BJ (cell line): ENCODE results near the gene BTD. TPM values are rescaled to one million over a fixed set of nuclear protein-coding genes. Genes with fewer than 3 reads are reported as not detected.

Source experiments
- CTCF ChIA-PET: fragments of 350-600 bp; formaldehyde crosslinking; extraction: SDS; loops from one replicate; lab custom pipeline; 2021; ENCODE audit warnings: antibody characterized with exemption, inconsistent platforms; lab: Yijun Ruan, JAX
- POLR2A ChIA-PET: fragments of 300-600 bp; sonication (Branson Sonifier 250); formaldehyde crosslinking; extraction: SDS; loops from one replicate; lab custom pipeline; 2021; ENCODE audit warnings: antibody characterized with exemption; lab: Charles Lee
- DNase-seq: peaks from one replicate; pipeline ENCODE4 v3.0.0-alpha.2; 2011; ENCODE audit warnings: low read depth
- H3K27me3 ChIP-seq: 2 replicates; pipeline ENCODE4 v1.6.0; 2011; ENCODE audit warnings: low read length; ENCODE audit not compliant: control insufficient read depth, insufficient read depth
- H3K36me3 ChIP-seq: 2 replicates; pipeline ENCODE4 v1.5.1; 2011; ENCODE audit warnings: low read length; ENCODE audit not compliant: control insufficient read depth, insufficient read depth
- H3K4me3 ChIP-seq: 2 replicates; pipeline ENCODE4 v1.5.1; 2011; ENCODE audit warnings: low read depth, mild to moderate bottlenecking, control low read depth, low read length
- polyA plus RNA-seq: library from polyadenylated mRNA; depleted of rRNA; stranded (reverse); fragments of >200 nt; gene quantifications from 2 replicates; pipeline ENCODE4 v1.2.3, GENCODE V29; 2011
- TF ChIP-seq, protein P1 (sequence below): IDR thresholded peaks from 2 replicates; pipeline ENCODE4 v1.5.1; 2011; ENCODE audit warnings: low read depth, mild to moderate bottlenecking, control low read depth, inconsistent platforms, low read length, moderate library complexity; ENCODE audit not compliant: insufficient read depth

The BTD gene
- polyA plus RNA-seq, 1 experiment: 24.8 TPM

DNA sequence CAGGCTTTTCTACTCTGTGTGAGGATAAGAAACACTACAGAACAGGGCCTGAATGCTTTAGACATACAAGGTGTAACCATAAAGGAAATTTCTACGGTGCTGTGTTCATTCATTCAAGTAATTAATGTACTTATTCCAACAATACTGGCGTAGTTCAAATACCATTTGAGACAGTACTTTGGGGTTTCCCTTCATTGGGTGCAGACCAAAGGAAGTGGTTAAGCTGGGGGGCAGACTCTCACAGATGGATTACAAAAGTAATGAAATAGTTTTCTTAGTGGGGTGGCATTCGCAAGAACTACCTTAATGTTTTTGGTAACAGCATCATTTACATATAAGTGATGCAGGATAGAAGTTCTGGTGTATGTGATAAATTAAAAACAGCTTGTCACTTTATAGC, 65.9 kb downstream of the BTD start:
- Histone ChIP-seq H3K36me3 (peaks cover 7% of the 10 kb centered on the region), H3K4me3 (no peak overlapping the region), H3K27me3 (no peaks in the 10 kb centered on the region)
- TF ChIP-seq, protein P1, sequence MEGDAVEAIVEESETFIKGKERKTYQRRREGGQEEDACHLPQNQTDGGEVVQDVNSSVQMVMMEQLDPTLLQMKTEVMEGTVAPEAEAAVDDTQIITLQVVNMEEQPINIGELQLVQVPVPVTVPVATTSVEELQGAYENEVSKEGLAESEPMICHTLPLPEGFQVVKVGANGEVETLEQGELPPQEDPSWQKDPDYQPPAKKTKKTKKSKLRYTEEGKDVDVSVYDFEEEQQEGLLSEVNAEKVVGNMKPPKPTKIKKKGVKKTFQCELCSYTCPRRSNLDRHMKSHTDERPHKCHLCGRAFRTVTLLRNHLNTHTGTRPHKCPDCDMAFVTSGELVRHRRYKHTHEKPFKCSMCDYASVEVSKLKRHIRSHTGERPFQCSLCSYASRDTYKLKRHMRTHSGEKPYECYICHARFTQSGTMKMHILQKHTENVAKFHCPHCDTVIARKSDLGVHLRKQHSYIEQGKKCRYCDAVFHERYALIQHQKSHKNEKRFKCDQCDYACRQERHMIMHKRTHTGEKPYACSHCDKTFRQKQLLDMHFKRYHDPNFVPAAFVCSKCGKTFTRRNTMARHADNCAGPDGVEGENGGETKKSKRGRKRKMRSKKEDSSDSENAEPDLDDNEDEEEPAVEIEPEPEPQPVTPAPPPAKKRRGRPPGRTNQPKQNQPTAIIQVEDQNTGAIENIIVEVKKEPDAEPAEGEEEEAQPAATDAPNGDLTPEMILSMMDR: no peak
- no peak for DNase-seq
- POLR2A ChIA-PET: no interaction called here
- CTCF ChIA-PET: interaction anchor here (0.7 to 1.3 kb wide), 2 partner anchors 8 to 15 kb away, joined by 3 read pairs; no protein-coding TSS in a partner anchor

DNA sequence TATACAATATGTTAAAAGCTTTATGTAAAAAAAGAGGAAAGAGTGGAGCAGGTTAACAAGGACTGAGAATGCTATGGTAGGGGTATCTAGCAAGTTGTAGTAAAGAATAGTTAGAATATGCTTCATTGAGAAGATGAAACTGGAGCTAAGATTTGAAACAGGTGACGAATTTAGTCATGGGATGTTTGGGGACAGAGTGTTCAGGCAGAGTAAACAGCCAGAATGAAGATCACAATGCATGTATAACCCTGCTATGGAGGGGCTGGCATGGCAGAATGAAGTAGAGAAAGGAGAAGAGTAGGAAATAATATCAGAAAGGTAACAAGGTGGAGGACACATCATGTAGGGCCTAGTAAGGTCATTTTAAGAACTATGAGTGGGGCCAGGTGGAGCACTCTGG, 72.0 kb downstream of the BTD start:
- POLR2A ChIA-PET: no interaction called here
- peaks cover 14% of the 10 kb centered on the region for H3K36me3 ChIP-seq
- DNase-seq: no peak

DNA sequence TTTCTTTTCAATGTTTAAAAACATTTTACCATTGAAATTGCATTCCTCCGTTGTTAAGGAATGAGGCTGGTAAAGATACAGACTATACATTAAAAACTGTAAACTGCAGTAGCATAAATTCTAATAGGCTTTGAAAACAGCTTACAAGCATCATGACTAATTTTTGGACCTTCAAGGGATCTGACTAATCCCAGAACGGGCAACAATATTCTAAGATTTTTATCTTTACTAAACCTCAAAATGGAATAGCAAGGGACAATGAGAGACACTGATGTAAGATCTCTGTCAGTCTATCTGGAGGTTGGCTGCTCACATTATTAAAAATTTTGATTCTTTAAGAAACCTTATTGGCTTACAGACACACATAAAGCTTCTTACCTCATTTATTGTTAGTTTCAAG, 74.7 kb downstream of the BTD start:
- CTCF ChIA-PET: interaction anchor here (0.6 kb wide), 1 partner anchor 65 kb away, joined by 3 read pairs; no protein-coding TSS in a partner anchor
- DNase-seq: no peak
- TF ChIP-seq, protein P1: no peak
- no peak overlapping the region for H3K4me3 ChIP-seq
- POLR2A ChIA-PET: no interaction called here
- no peaks in the 10 kb centered on the region for H3K27me3 ChIP-seq
- peaks cover 16% of the 10 kb centered on the region for H3K36me3 ChIP-seq

More for the DNA sequence above, 72.0 kb downstream of the BTD start:
- H3K27me3 ChIP-seq: no peaks in the 10 kb centered on the region
- TF ChIP-seq, protein P1: no peak
- CTCF ChIA-PET: no interaction called here
- H3K4me3 ChIP-seq: no peak overlapping the region

DNA sequence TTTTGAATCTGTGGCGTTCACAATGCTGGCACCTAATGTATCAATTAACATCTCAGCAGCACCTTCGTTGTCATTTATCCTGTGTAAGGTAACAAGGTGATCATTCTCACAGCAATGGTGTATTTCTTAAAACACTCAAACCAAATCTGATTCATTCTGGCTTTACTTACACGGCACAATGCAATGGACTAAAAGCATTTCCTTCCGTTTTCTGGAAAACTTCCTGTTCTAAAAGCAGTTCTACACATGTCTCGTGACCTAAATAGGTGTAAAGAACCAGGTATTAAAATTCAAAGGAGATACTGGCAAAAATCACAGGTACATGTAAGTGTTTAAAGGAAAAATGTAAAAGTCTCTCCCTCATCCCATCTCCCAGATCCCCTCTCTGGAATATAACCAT, 77.8 kb downstream of the BTD start:
- no peaks in the 10 kb centered on the region for H3K27me3 ChIP-seq
- TF ChIP-seq, protein P1: no peak
- DNase-seq: no peak
- peaks cover 12% of the 10 kb centered on the region for H3K36me3 ChIP-seq
- CTCF ChIA-PET: no interaction called here
- POLR2A ChIA-PET: no interaction called here
- no peak overlapping the region for H3K4me3 ChIP-seq

DNA sequence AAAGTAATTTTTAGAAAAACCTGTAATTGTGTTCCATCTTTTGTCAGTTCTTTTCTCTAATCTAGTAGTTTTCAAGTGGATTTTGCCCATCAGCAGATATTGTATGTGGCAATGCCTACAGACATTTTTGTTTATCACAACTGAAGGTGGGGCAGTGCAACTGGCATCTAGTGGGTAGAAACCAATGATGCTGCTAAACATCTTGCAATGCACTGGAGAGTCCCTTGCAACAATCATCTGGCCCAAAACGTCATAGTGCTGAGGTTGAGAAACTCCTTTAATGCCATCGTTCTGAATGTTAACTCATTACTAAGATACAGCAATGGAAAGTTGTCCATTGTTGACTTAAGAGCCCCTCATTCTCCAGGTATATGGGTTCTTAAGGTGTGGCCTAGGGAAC, 80.1 kb downstream of the BTD start:
- POLR2A ChIA-PET: no interaction called here
- CTCF ChIA-PET: interaction anchor here (1.1 kb wide), 1 partner anchor 14 kb away, joined by 3 read pairs; no protein-coding TSS in a partner anchor
- DNase-seq: no peak
- H3K36me3 ChIP-seq: peaks cover 15% of the 10 kb centered on the region
- H3K4me3 ChIP-seq: no peak overlapping the region
- H3K27me3 ChIP-seq: no peaks in the 10 kb centered on the region
- TF ChIP-seq, protein P1: no peak
